Endothelial cell of umbilical vein (primary cell): ENCODE results near the gene NFYC. TPM values are rescaled to one million over a fixed set of nuclear protein-coding genes. Genes with fewer than 3 reads are reported as not detected.

Experiments
- BruUV-seq: library from RNA; stranded (reverse); fragments of 400-500 nt; replicated peaks from 2 replicates; lab custom pipeline; 2021; lab: Mats Ljungman, UMichigan
- CTCF ChIA-PET: fragments of 300-600, 350-600 bp; sonication (Branson Sonifier 250); formaldehyde crosslinking; loops from one replicate; lab custom pipeline; 2021; ENCODE audit warnings: antibody characterized with exemption, inconsistent platforms; lab: Charles Lee
- POLR2A ChIA-PET: fragments of 300-600, 350-600 bp; sonication (Branson Sonifier 250); formaldehyde crosslinking; loops from one replicate; lab custom pipeline; 2021; ENCODE audit warnings: antibody characterized with exemption, inconsistent platforms; lab: Charles Lee
- DNase-seq: peaks from one replicate; pipeline ENCODE4 v3.0.0-alpha.2; 2011; ENCODE audit warnings: low read depth, low spot score
- FAIRE-seq: peaks from 2 replicates; lab custom pipeline; 2011; peaks lifted over from hg19 to GRCh38; lab: Jason Lieb, UNC
- H2AFZ ChIP-seq: 2 replicates; pipeline ENCODE4 v1.6.0; 2012; ENCODE audit warnings: low read depth, low read length, control low read depth, inconsistent platforms
- H3K27ac ChIP-seq: 2 replicates; pipeline ENCODE4 v1.5.1; 2011; ENCODE audit warnings: low read depth, mild to moderate bottlenecking, control low read depth, low read length, moderate library complexity; ENCODE audit not compliant: insufficient read depth
- H3K27me3 ChIP-seq, 2 experiments: 2 replicates each; pipeline versions ENCODE4 v1.6.0 to v1.6.1; 2011; ENCODE audit warnings: low read length in 2 of 2, mixed read lengths in 1 of 2; ENCODE audit not compliant: control insufficient read depth in 2 of 2, insufficient read depth in 2 of 2
- H3K36me3 ChIP-seq, 2 experiments: 2 replicates in 1 of 2; 3 replicates in 1 of 2; pipeline ENCODE4 v1.5.1; 2011; ENCODE audit warnings: low read length in 2 of 2, mild to moderate bottlenecking in 1 of 2, moderate library complexity in 1 of 2; ENCODE audit not compliant: control insufficient read depth in 2 of 2, insufficient read depth in 2 of 2; ENCODE audit errors: extremely low read depth in 1 of 2
- H3K4me1 ChIP-seq: 3 replicates; pipeline ENCODE4 v1.5.1; 2011; ENCODE audit warnings: mild to moderate bottlenecking, low read length; ENCODE audit not compliant: control insufficient read depth, insufficient read depth; ENCODE audit errors: extremely low read depth
- H3K4me2 ChIP-seq: 2 replicates; pipeline ENCODE4 v1.6.1; 2011; ENCODE audit warnings: low read length, control low read depth, mixed read lengths; ENCODE audit not compliant: insufficient read depth
- H3K4me3 ChIP-seq, 3 experiments: fragments of 200-600 bp in 1 of 3; sonication (generic), shearing (Covaris generic) in 1 of 3; replicated peaks in 1 of 3; 2 replicates each; pipeline ENCODE4 v1.5.1; 2011 to 2016; ENCODE audit warnings: control low read depth in 3 of 3, low read length in 3 of 3, mild to moderate bottlenecking in 2 of 3, inconsistent platforms in 1 of 3, low read depth in 1 of 3, moderate library complexity in 1 of 3; ENCODE audit not compliant: insufficient read depth in 1 of 3
- H3K79me2 ChIP-seq: 2 replicates; pipeline ENCODE4 v1.6.0; 2012; ENCODE audit warnings: low read length, inconsistent platforms; ENCODE audit not compliant: control insufficient read depth, insufficient read depth
- H3K9ac ChIP-seq: replicated peaks from 2 replicates; pipeline ENCODE3; 2011; ENCODE audit warnings: low read length, control low read depth; ENCODE audit not compliant: insufficient read depth; ENCODE audit errors: extremely low read depth
- H3K9me1 ChIP-seq: replicated peaks from 3 replicates; pipeline ENCODE4 v1.6.0; 2011; ENCODE audit warnings: mild to moderate bottlenecking, low read length; ENCODE audit not compliant: control insufficient read depth, insufficient read depth; ENCODE audit errors: extremely low read depth
- H3K9me3 ChIP-seq: replicated peaks from 2 replicates; pipeline ENCODE4 v1.5.1; 2012; ENCODE audit warnings: low read length, inconsistent platforms; ENCODE audit not compliant: control insufficient read depth, insufficient read depth
- H4K20me1 ChIP-seq: replicated peaks from 2 replicates; pipeline ENCODE3; 2011; ENCODE audit warnings: mild to moderate bottlenecking, low read length; ENCODE audit not compliant: control insufficient read depth, insufficient read depth; ENCODE audit errors: extremely low read depth
- CTCF ChIP-seq, 2 donors: IDR thresholded peaks; 1 replicate in 1 of 2; 2 replicates in 1 of 2; pipeline ENCODE4 v1.5.1; 2011; ENCODE audit warnings: low read length in 2 of 2, mild to moderate bottlenecking in 2 of 2, moderate library complexity in 2 of 2, control low read depth in 1 of 2, inconsistent platforms in 1 of 2, low read depth in 1 of 2; ENCODE audit not compliant: insufficient read depth in 1 of 2; ENCODE audit errors: extremely low read depth in 1 of 2
- EZH2 ChIP-seq: IDR thresholded peaks from 2 replicates; pipeline ENCODE4 v1.6.1; 2012; ENCODE audit warnings: borderline replicate concordance, low read depth, mild to moderate bottlenecking, moderate library complexity, low read length, inconsistent platforms; ENCODE audit not compliant: severe bottlenecking
- FOS ChIP-seq: IDR thresholded peaks from 2 replicates; pipeline ENCODE4 v1.6.1; 2011; ENCODE audit warnings: mild to moderate bottlenecking, low read length, moderate library complexity, borderline replicate concordance; ENCODE audit not compliant: insufficient read depth
- GATA2 ChIP-seq: IDR thresholded peaks from 2 replicates; pipeline ENCODE4 v1.7.0; 2011; ENCODE audit warnings: low read depth, mild to moderate bottlenecking, moderate library complexity, mixed read lengths, low read length; ENCODE audit not compliant: insufficient read length, insufficient read depth
- JUN ChIP-seq: IDR thresholded peaks from 2 replicates; pipeline ENCODE4 v1.6.1; 2011; ENCODE audit warnings: borderline replicate concordance, low read depth; ENCODE audit not compliant: insufficient read length, insufficient read depth
- MAX ChIP-seq: IDR thresholded peaks from 2 replicates; pipeline ENCODE4 v1.6.1; 2011; ENCODE audit not compliant: insufficient read depth, insufficient read length
- MYC ChIP-seq: IDR thresholded peaks from one replicate; pipeline ENCODE4 v1.6.1; 2011; ENCODE audit warnings: mild to moderate bottlenecking, low read depth, low read length
- POLR2A ChIP-seq: IDR thresholded peaks from 2 replicates; pipeline ENCODE4 v1.6.1; 2012; ENCODE audit warnings: low read depth, mild to moderate bottlenecking, control low read depth, low read length
- POLR2AphosphoS5 ChIP-seq: IDR thresholded peaks from 2 replicates; pipeline ENCODE4 v1.6.1; 2012; ENCODE audit warnings: low read depth, mild to moderate bottlenecking, control low read depth, low read length, moderate library complexity; ENCODE audit not compliant: insufficient read depth
- dilution Hi-C: fragments of 300-500 bp; cut with MboI; formaldehyde crosslinking; loops from one replicate; pipeline ENCODE4 v1.15.0; 2019; ENCODE audit warnings: low sequenced_read_pairs; ENCODE audit not compliant: extremely low pct_ligation_motif_present
- intact Hi-C: fragments of 100-400 bp; cut with micrococcal nuclease; formaldehyde crosslinking; loops from one replicate; pipeline ENCODE4 v1.10.0; 2022
- polyA plus RNA-seq, 4 experiments: library from polyadenylated mRNA; depleted of rRNA in 3 of 4; stranded (reverse) in 3 of 4; unstranded in 1 of 4; fragments of >200 nt; gene quantifications; 2 replicates each; pipeline versions ENCODE4 v1.2.1 to v1.2.3, GENCODE V29; 2011 to 2012; ENCODE audit warnings: missing spikeins in 1 of 4
- total RNA-seq: library from RNA; stranded (reverse); gene quantifications from 2 replicates; pipeline ENCODE4 v1.2.3, GENCODE V29; 2021

Gene NFYC
- total and polyA plus RNA-seq, 2 donors (not counting 3 experiments of a cell fraction or from before 2014, with no cell fraction given): 51.1 to 81.7 TPM

- no peaks in the 10 kb centered on the region for H4K20me1 ChIP-seq
- no peak overlapping the region for H3K9ac ChIP-seq
- no peak overlapping the region for H2AFZ ChIP-seq
- H3K4me2 ChIP-seq: no peak overlapping the region
- no peak for TF ChIP-seq JUN
- TF ChIP-seq GATA2: no peak
- TF ChIP-seq POLR2A: no peak
- no peak for TF ChIP-seq MYC
- no peaks in the 10 kb centered on the region for H3K9me1 ChIP-seq
- intact Hi-C loops: no loop called here
- ChIA-PET CTCF (interaction anchor here (1.4 to 2.3 kb wide), 2 partner anchors 11 to 43 kb away, joined by 4 to 8 read pairs; no protein-coding TSS in a partner anchor), POLR2A (no interaction called here)
- DNase-seq (no peak), FAIRE-seq (no peak)
- no peaks in the 10 kb centered on the region for H3K9me3 ChIP-seq
- no peaks in the 10 kb centered on the region for H3K4me1 ChIP-seq
- no peaks in the 10 kb centered on the region for H3K79me2 ChIP-seq
- BruUV-seq: no TSS peak
- no peak overlapping the region for H3K27ac ChIP-seq
- H3K4me3 ChIP-seq: no peak overlapping the region
- dilution Hi-C loops: no loop called here
- H3K27me3 ChIP-seq: peaks cover 14 to 21% of the 10 kb centered on the region in 2 experiments
- no peaks in the 10 kb centered on the region for H3K36me3 ChIP-seq
Observed at GRCh38 chr1:40673452-40673851, 18.1 kb upstream of the NFYC start.

- dilution Hi-C loops: no loop called here
Observed at GRCh38 chr1:40676501-40676900, 15.0 kb upstream of the NFYC start.

More at GRCh38 chr1:40676501-40676900, 15.0 kb upstream of the NFYC start:
- Histone ChIP-seq H3K4me1 (no peaks in the 10 kb centered on the region), H3K9me1 (no peaks in the 10 kb centered on the region), H4K20me1 (no peaks in the 10 kb centered on the region), H3K27ac (no peak overlapping the region), H2AFZ (no peak overlapping the region), H3K4me3 (no peak overlapping the region), H3K9ac (no peak overlapping the region), H3K4me2 (no peak overlapping the region), H3K9me3 (no peaks in the 10 kb centered on the region), H3K36me3 (no peaks in the 10 kb centered on the region), H3K27me3 (peaks cover 12 to 16% of the 10 kb centered on the region in 2 experiments), H3K79me2 (no peaks in the 10 kb centered on the region)
- no peak for FAIRE-seq
- no TSS peak for BruUV-seq
- intact Hi-C loops: no loop called here
- no peak for TF ChIP-seq MYC
- no peak for TF ChIP-seq POLR2AphosphoS5
- TF ChIP-seq POLR2A: no peak
- no peak for TF ChIP-seq EZH2
- TF ChIP-seq CTCF (IDR thresholded peaks at IDR 0.05; ENCODE audit: extremely low read depth in 1 of 2, insufficient read depth in 1 of 2, low read depth in 1 of 2, low read length in 2 of 2): no peak
- TF ChIP-seq MAX: no peak
- TF ChIP-seq GATA2: no peak
- no peak for TF ChIP-seq JUN
- no peak for TF ChIP-seq FOS
- peak; percentile 25 for DNase-seq
- POLR2A ChIA-PET: no interaction called here
- CTCF ChIA-PET: interaction anchor here (0.8 kb wide), 1 partner anchor 15 kb away, joined by 3 read pairs; the partner anchor contains the start of gene NFYC
